Measurements from ENCODE around the gene SHLD1. TPM values are rescaled to one million over a fixed set of nuclear protein-coding genes. Genes with fewer than 3 reads are reported as not detected.

The SHLD1 gene
- total RNA-seq, 1 experiment from 2014 or later = 6.3 TPM

DNA sequence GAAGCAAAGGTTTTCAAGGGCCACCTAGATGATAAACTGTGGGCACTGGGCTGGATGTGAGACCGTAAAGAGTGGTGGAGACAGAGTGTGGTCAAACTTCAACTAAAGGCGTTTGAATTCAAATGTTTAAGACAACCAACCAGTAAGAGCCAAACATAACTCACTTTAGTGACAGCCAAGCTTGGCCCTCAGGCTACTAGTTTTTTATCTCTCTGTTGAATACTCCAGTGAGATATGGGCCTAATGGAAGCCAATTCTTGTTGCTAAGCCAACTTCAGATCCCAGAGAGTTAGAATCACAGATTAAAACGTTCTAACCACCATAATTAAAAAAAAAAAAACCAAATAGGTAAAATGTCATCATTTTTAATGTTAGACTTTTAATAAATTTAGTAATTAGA, 142.9 kb downstream of the SHLD1 start:
- no peak for DNase-seq (ENCODE audit: low spot score)

DNA sequence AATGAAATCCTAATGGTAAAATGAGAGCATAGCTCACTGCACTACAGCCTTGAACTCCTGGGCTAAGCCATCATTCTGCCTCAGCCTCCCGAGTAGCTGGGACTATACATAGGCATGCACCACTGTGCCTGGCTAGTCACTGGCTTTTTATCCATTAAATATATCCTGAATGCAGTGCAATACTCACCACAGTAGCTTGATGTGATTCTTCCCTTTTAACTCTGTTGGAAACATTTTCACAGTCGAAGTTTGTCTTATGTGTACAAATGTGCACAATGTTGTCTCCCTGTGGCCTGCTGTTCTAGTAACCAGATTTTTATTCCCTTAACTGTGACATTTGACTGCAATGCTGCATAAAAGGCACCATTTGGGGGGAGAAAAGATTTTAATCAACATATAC, 143.4 kb downstream of the SHLD1 start:
- DNase-seq (ENCODE audit: low spot score) = no peak

DNA sequence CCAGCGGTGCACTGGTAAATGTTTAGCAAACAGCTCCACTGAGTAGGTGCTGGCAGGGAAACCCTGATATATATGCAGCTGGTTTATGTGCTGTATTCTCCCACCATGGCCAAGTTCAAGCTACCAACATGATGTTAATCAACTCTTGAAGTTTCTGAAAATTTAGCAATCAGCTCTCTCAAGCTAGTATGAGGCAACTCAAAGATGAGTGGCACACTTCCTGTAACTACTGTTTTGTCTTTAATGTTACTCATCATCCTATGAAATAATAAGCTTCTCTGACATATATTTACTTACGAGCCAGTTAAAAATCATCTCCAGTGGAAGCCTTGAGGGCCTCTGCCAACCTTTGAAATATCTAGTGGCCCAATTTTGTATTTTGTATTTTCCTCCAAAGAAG, 145.4 kb downstream of the SHLD1 start:
- no peak for DNase-seq (ENCODE audit: low spot score)

DNA sequence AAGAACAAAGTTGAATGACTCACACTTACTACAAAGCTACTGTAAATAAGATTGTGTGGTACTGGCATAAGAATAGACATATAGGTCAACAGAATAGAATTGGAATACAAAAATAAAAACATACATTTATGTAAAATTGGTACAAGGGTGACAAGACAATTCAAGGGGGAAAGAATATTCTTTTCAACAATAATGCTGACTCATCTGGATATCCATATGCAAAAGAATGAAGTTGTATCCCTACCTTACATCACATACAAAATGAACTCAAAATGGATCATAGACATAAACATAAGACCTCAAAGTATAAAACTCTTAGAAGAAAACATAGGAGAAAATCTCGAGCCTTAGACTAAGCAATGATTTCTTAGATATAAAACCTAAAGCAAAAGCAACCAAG, 149.2 kb downstream of the SHLD1 start:
- no peak for DNase-seq (ENCODE audit: low spot score)

DNA sequence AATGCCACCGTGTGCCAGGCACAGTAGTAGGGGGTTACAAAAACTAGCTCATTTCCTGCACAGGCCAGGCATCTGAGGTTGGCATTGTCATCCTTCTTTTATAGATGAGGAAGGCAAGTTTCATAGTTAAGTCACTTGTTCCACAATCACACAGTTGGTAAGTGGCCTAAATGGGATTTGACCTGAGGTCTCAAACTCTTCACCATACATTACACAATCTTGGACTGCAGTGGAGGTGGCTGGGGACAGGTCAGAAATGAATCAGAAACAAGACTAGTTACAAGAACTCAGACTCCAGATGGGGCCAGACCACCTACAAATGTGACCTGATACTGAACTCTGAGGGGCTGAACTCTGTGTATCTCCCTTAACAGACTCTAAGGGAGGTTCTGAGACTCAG, 150.7 kb downstream of the SHLD1 start:
- DNase-seq (ENCODE audit: low spot score) = no peak

DNA sequence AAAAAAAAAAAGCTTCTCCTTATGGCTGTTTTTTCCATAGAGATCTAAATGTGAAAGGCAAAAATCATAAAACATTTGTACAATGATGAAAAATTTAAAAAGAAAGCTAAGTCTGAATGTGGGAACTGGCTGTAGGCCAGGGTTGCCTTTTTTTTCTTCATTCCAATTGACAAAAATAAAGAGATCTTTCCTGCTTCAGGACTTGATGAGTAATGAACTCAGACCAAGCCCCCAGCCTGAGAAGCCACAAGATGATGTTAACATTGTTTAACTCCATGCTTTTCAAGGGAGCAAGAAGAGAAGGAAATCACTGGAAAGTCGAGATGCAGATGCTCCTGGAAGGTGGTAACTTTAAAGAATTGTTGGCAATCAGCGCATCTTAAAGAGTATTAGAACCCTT, 158.8 kb downstream of the SHLD1 start:
- no peak for DNase-seq (ENCODE audit: low spot score)

DNA sequence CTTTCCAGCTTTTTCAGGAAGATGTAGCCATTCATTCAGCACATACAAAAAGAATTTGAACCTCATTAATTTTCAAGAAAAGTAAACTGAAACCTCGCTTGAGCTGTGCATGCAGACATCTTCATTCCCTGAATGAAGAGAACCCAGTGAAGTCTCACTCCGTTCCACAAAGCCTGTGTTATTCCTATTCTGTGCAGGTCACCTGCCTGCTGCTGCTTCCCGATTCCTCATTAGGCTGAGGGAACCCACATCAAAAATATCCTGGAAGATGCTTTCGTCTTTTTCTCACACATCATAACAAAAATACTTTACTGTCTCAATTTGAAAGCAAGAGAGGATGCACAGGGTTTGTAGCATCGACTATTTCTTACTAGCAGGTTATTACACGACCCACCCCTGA, 160.0 kb downstream of the SHLD1 start:
- DNase-seq (ENCODE audit: low spot score) = no peak

DNA sequence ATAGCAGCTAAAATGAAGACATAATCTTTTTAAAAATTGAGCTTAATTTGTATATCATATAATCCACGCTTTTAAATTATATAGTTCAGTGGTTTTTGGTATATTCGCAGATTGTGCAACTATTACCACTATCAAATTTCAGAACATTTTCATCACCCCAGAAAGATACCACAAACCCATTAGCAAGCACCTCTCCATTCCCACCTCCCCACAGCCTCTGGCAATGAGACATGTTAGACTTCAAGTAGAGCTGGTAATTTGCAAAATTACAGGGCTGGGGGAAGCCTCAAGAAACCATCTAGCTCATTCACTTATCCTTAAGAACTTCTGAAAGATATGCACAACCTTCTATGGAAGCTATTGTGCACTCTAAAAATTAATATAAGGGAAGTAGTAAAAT, 163.0 kb downstream of the SHLD1 start:
- no peak for DNase-seq (ENCODE audit: low spot score)

Other genes starting within 250 kb of the SHLD1 start
- gene GPCPD1, start 139.4 kb upstream of the SHLD1 start, total RNA-seq (2014; rRNA removed; shearing (Covaris generic)) = 1.4 and 4.5 TPM in 2 replicates
- 0.02 and 0.21 TPM in 2 replicates for gene CHGB, start 161.1 kb downstream of the SHLD1 start, total RNA-seq (2014; rRNA removed; shearing (Covaris generic))
- 8.7 and 17.3 TPM in 2 replicates for gene TRMT6, start 200.1 kb downstream of the SHLD1 start, total RNA-seq (2014; rRNA removed; shearing (Covaris generic))
- 17.4 and 21.6 TPM in 2 replicates for gene MCM8, start 200.3 kb downstream of the SHLD1 start, total RNA-seq (2014; rRNA removed; shearing (Covaris generic))

Data from H4 (cell line).